Activated naive CD8-positive, alpha-beta T cell treated with anti-CD3 and anti-CD28 coated beads, Interleukin-2, amount 50 U/mL, for 16 hours (primary cell): Measurements from ENCODE around the gene CHMP1A.

Source experiments
- DNase-seq: peaks from one replicate; pipeline ENCODE4 v3.0.0-alpha.2; 2020; ENCODE audit warnings: low read depth, low spot score

CHMP1A gene

GRCh38 chr16:89605186-89605970, 52.1 kb downstream of the CHMP1A start:
- DNase-seq = no peak

- no peak for DNase-seq
These were observed 52.7 kb downstream of the CHMP1A start for GRCh38 chr16:89604764-89605163.

GRCh38 chr16:89602952-89603590, 54.4 kb downstream of the CHMP1A start:
- DNase-seq = no peak

GRCh38 chr16:89602273-89602951, 55.1 kb downstream of the CHMP1A start:
- DNase-seq = peak; percentile 17

GRCh38 chr16:89601906-89602272, 55.6 kb downstream of the CHMP1A start:
- no peak for DNase-seq

GRCh38 chr16:89600956-89601355, 56.6 kb downstream of the CHMP1A start:
- DNase-seq = no peak

GRCh38 chr16:89600427-89600826, 57.1 kb downstream of the CHMP1A start:
- no peak for DNase-seq

GRCh38 chr16:89599902-89600301, 57.6 kb downstream of the CHMP1A start:
- DNase-seq = no peak

GRCh38 chr16:89599451-89599858, 58.1 kb downstream of the CHMP1A start:
- DNase-seq = no peak

- no peak for DNase-seq
These were observed 59.3 kb downstream of the CHMP1A start for GRCh38 chr16:89598199-89598598.

- no peak for DNase-seq
These were observed 60.4 kb downstream of the CHMP1A start for GRCh38 chr16:89596957-89597649.

- DNase-seq = no peak
These were observed 61.3 kb downstream of the CHMP1A start for GRCh38 chr16:89596061-89596689.

- no peak for DNase-seq
These were observed 62.0 kb downstream of the CHMP1A start for GRCh38 chr16:89595330-89596060.
